Natural killer cell (primary cell): Measurements from ENCODE around the gene TAGAP. TPM values are rescaled to one million over a fixed set of nuclear protein-coding genes. Genes with fewer than 3 reads are reported as not detected.

Experiments
- ATAC-seq, 3 donors: fragments of 150-1000 bp in 2 of 3; fragments of 200-7000 bp in 1 of 3; cut with Tn5 transposase; 1 replicate in 1 of 3; 2 replicates in 2 of 3; pipeline ENCODE4 v1.10.0; 2021; ENCODE audit warnings: mild to moderate bottlenecking in 2 of 3, moderate library complexity in 2 of 3
- DNase-seq, 2 donors: peaks; one replicate each; pipeline versions ENCODE4 v3.0.0 to v3.0.0-alpha.2; 2013 to 2021; ENCODE audit warnings: mixed read lengths in 1 of 2
- H3K27ac ChIP-seq: one replicate; pipeline ENCODE4 v1.5.1; 2013; ENCODE audit warnings: mild to moderate bottlenecking, low read length
- H3K27me3 ChIP-seq: one replicate; pipeline ENCODE4 v1.6.1; 2013; ENCODE audit warnings: low read length; ENCODE audit not compliant: control insufficient read depth, insufficient read depth
- H3K36me3 ChIP-seq: one replicate; pipeline ENCODE4 v1.6.1; 2013; ENCODE audit warnings: low read length; ENCODE audit not compliant: control insufficient read depth, insufficient read depth
- H3K4me1 ChIP-seq: one replicate; pipeline ENCODE4 v1.6.1; 2013; ENCODE audit warnings: low read length; ENCODE audit not compliant: control insufficient read depth, insufficient read depth
- H3K4me3 ChIP-seq: one replicate; pipeline ENCODE4 v1.5.1; 2013; ENCODE audit warnings: low read length
- H3K9me3 ChIP-seq: one replicate; pipeline ENCODE4 v1.6.1; 2013; ENCODE audit warnings: low read length; ENCODE audit not compliant: control insufficient read depth, insufficient read depth
- H3K27ac Mint-ChIP-seq, 2 donors: one replicate each; pipeline ENCODE4 v1.8.0; 2022; ENCODE audit warnings: mild to moderate bottlenecking in 2 of 2, mixed read lengths in 2 of 2, moderate library complexity in 1 of 2
- H3K27me3 Mint-ChIP-seq, 2 donors: one replicate each; pipeline ENCODE4 v1.8.0; 2022; ENCODE audit warnings: low read depth in 2 of 2, mixed read lengths in 2 of 2
- H3K36me3 Mint-ChIP-seq: one replicate; pipeline ENCODE4 v1.8.0; 2022; ENCODE audit warnings: mixed read lengths
- H3K4me1 Mint-ChIP-seq, 2 donors: one replicate each; pipeline ENCODE4 v1.8.0; 2022; ENCODE audit warnings: mixed read lengths in 2 of 2
- H3K4me3 Mint-ChIP-seq: one replicate; pipeline ENCODE4 v1.8.0; 2022; ENCODE audit warnings: mild to moderate bottlenecking, moderate library complexity, mixed read lengths
- H3K9me3 Mint-ChIP-seq, 2 donors: one replicate each; pipeline ENCODE4 v1.8.0; 2022; ENCODE audit warnings: mixed read lengths in 2 of 2
- CTCF ChIP-seq: fragments of 200-600 bp; IDR thresholded peaks from one replicate; pipeline ENCODE4 v1.8.0; 2022; ENCODE audit warnings: antibody characterized with exemption
- WGBS: methylation state at CpG from one replicate; pipeline ENCODE4 v1.1.7; 2013; ENCODE audit warnings: missing lambda C conversion rate; ENCODE audit not compliant: insufficient coverage; 5-methylcytosine and 5-hydroxymethylcytosine counted together
- intact Hi-C: fragments of 100-400 bp; cut with micrococcal nuclease; formaldehyde crosslinking; loops from one replicate; pipeline ENCODE4 v1.14.2; 2022
- total RNA-seq, 4 donors: library from RNA; stranded (reverse); fragments of 120-200 nt in 1 of 4; gene quantifications; one replicate each; pipeline versions ENCODE4 v1.2.3 to v1.2.4, GENCODE V29; 2013 to 2022

Gene TAGAP
- total RNA-seq, 3 donors from 2014 or later (not counting 1 experiment from before 2014, with no cell fraction given), result 139 to 291 (median 178) TPM

GRCh38 chr6:158988477-158988876 is 56.3 kb downstream of the TAGAP start:
- 93% methylated on average over 1 of the region's 1 CpG for WGBS
- no peaks in the 10 kb centered on the region for H3K36me3 ChIP-seq
- H3K4me3 ChIP-seq, result no peak overlapping the region
- intact Hi-C loops, result no loop called here
- no peak for TF ChIP-seq CTCF
- H3K27me3 Mint-ChIP-seq, result no peaks in the 10 kb centered on the region
- H3K4me1 Mint-ChIP-seq, result peaks cover 0 to 6% of the 10 kb centered on the region in 2 donors
- peaks cover 9% of the 10 kb centered on the region for H3K9me3 ChIP-seq
- H3K27ac ChIP-seq, result no peak overlapping the region
- H3K36me3 Mint-ChIP-seq, result peaks cover 7% of the 10 kb centered on the region
- no peak overlapping the region for H3K27ac Mint-ChIP-seq
- H3K4me1 ChIP-seq, result no peaks in the 10 kb centered on the region
- ATAC-seq, result no peak
- no peaks in the 10 kb centered on the region for H3K27me3 ChIP-seq
- peaks cover 4 to 6% of the 10 kb centered on the region in 2 donors for H3K9me3 Mint-ChIP-seq
- no peak for DNase-seq
- no peak overlapping the region for H3K4me3 Mint-ChIP-seq

- peaks cover 4 to 6% of the 10 kb centered on the region in 2 donors for H3K9me3 Mint-ChIP-seq
- H3K4me3 Mint-ChIP-seq, result no peak overlapping the region
- no peak overlapping the region for H3K4me3 ChIP-seq
- H3K9me3 ChIP-seq, result peaks cover 9% of the 10 kb centered on the region
- intact Hi-C loops, result no loop called here
- peaks cover 7% of the 10 kb centered on the region for H3K36me3 Mint-ChIP-seq
- WGBS, result no CpG with 5 or more reads among the region's 1 CpG
- H3K27me3 ChIP-seq, result no peaks in the 10 kb centered on the region
- ATAC-seq (no peak), DNase-seq (no peak)
- no peaks in the 10 kb centered on the region for H3K4me1 ChIP-seq
- H3K4me1 Mint-ChIP-seq, result peaks cover 0 to 6% of the 10 kb centered on the region in 2 donors
- no peak overlapping the region for H3K27ac ChIP-seq
- H3K27me3 Mint-ChIP-seq, result no peaks in the 10 kb centered on the region
- no peaks in the 10 kb centered on the region for H3K36me3 ChIP-seq
- H3K27ac Mint-ChIP-seq, result no peak overlapping the region
- no peak for TF ChIP-seq CTCF
Measured at GRCh38 chr6:158987657-158988056, 57.1 kb downstream of the TAGAP start.

Other genes starting within 250 kb of the TAGAP start
- gene EZR, start 225.6 kb downstream of the TAGAP start, total RNA-seq, result 100 to 1,000 TPM; 119 to 157 (median 133) TPM
- 1 to 10 TPM; 1.5 to 2.9 (median 2.4) TPM for gene RSPH3, start 44.8 kb downstream of the TAGAP start, total RNA-seq
- gene FNDC1, start 124.4 kb upstream of the TAGAP start, total RNA-seq, result not detected